SU-DHL-6 (cell line): ENCODE measurements around the gene RTRAF.

Experiments
- H2AFZ ChIP-seq: fragments of 200-600 bp; sonication (generic); 2 replicates; pipeline ENCODE4 v1.6.1; 2014; ENCODE audit warnings: low read depth, mild to moderate bottlenecking, moderate library complexity, mixed read lengths, antibody characterized with exemption, low read length; ENCODE audit not compliant: severe bottlenecking
- H3F3A ChIP-seq: fragments of 200-600 bp; shearing (Covaris generic); 2 replicates; pipeline ENCODE4 v1.6.0; 2016; ENCODE audit warnings: antibody characterized with exemption, mild to moderate bottlenecking; ENCODE audit not compliant: insufficient read depth
- H3K27ac ChIP-seq: fragments of 200-600 bp; sonication (generic); 2 replicates; pipeline ENCODE4 v1.5.1; 2016; ENCODE audit warnings: low read depth, mild to moderate bottlenecking, low read length, moderate library complexity, mixed read lengths
- H3K27me3 ChIP-seq: fragments of 200-600 bp; sonication (generic), shearing (Covaris generic); 2 replicates; pipeline ENCODE4 v1.6.0; 2014; ENCODE audit warnings: mild to moderate bottlenecking, low read length
- H3K36me3 ChIP-seq: fragments of 200-600 bp; sonication (generic); 2 replicates; pipeline ENCODE4 v1.6.1; 2014; ENCODE audit warnings: mild to moderate bottlenecking, low read length, mixed read lengths
- H3K4me2 ChIP-seq: fragments of 300-600, 200-600 bp; shearing (Covaris generic), sonication (generic); 2 replicates; pipeline ENCODE4 v1.6.0; 2014; ENCODE audit warnings: low read length, low read depth, mild to moderate bottlenecking; ENCODE audit not compliant: poor library complexity, severe bottlenecking
- H3K4me3 ChIP-seq: fragments of 200-600 bp; sonication (generic); 2 replicates; pipeline ENCODE4 v1.5.1; 2014; ENCODE audit warnings: antibody characterized with exemption, low read length, mild to moderate bottlenecking, mixed read lengths; ENCODE audit not compliant: insufficient read depth, poor library complexity, severe bottlenecking
- H3K79me2 ChIP-seq: fragments of 200-600 bp; sonication (generic); 2 replicates; pipeline ENCODE4 v1.6.1; 2014; ENCODE audit warnings: mild to moderate bottlenecking, low read length, moderate library complexity; ENCODE audit not compliant: insufficient read depth
- H3K9ac ChIP-seq: fragments of 200-600 bp; sonication (generic); 2 replicates; pipeline ENCODE4 v1.7.0; 2014; ENCODE audit warnings: mild to moderate bottlenecking, low read length
- H3K9me2 ChIP-seq: fragments of 200-600 bp; sonication (generic); replicated peaks from 2 replicates; pipeline ENCODE4 v1.6.1; 2014; ENCODE audit warnings: low read length; ENCODE audit not compliant: insufficient read depth
- H3K9me3 ChIP-seq: fragments of 200-600 bp; sonication (generic); 2 replicates; pipeline ENCODE4 v1.6.1; 2014; ENCODE audit warnings: low read length, mixed read lengths; ENCODE audit not compliant: insufficient read depth
- H4K20me1 ChIP-seq: fragments of 200-600 bp; sonication (generic); 2 replicates; pipeline ENCODE4 v1.6.1; 2014; ENCODE audit warnings: low read depth, mild to moderate bottlenecking, antibody characterized with exemption, low read length, moderate library complexity, mixed read lengths
- EZH2phosphoT487 ChIP-seq: fragments of 200-600 bp; sonication (generic), shearing (Covaris generic); conservative IDR thresholded peaks from 2 replicates; pipeline ENCODE4 v1.6.1; 2018; ENCODE audit warnings: mild to moderate bottlenecking, antibody characterized with exemption, low read length, moderate library complexity, mixed read lengths
- TF ChIP-seq, protein P1 (sequence below): fragments of 200-600 bp; sonication (generic); IDR thresholded peaks from one replicate; pipeline ENCODE4 v1.5.1; 2017; ENCODE audit warnings: antibody characterized with exemption, mild to moderate bottlenecking, low read length, moderate library complexity; ENCODE audit not compliant: insufficient read depth, poor library complexity, severe bottlenecking

Gene RTRAF

GRCh38 chr14:52013984-52014600 lies 24.7 kb downstream of the RTRAF start:
- H3F3A ChIP-seq = 0 out of 2 replicates have a peak, but pooled peaks cover 5% of the 10 kb centered on the region
- no peaks in the 10 kb centered on the region for H3K9me3 ChIP-seq
- peaks cover 1% of the 10 kb centered on the region; the same call in 1 of the 2 replicates for H3K36me3 ChIP-seq
- H3K79me2 ChIP-seq = no peaks in the 10 kb centered on the region
- no peak overlapping the region for H3K4me3 ChIP-seq
- TF ChIP-seq, protein P1, sequence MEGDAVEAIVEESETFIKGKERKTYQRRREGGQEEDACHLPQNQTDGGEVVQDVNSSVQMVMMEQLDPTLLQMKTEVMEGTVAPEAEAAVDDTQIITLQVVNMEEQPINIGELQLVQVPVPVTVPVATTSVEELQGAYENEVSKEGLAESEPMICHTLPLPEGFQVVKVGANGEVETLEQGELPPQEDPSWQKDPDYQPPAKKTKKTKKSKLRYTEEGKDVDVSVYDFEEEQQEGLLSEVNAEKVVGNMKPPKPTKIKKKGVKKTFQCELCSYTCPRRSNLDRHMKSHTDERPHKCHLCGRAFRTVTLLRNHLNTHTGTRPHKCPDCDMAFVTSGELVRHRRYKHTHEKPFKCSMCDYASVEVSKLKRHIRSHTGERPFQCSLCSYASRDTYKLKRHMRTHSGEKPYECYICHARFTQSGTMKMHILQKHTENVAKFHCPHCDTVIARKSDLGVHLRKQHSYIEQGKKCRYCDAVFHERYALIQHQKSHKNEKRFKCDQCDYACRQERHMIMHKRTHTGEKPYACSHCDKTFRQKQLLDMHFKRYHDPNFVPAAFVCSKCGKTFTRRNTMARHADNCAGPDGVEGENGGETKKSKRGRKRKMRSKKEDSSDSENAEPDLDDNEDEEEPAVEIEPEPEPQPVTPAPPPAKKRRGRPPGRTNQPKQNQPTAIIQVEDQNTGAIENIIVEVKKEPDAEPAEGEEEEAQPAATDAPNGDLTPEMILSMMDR = peak; percentile 18
- TF ChIP-seq EZH2phosphoT487 = no peak
- H2AFZ ChIP-seq = no peak overlapping the region
- no peak overlapping the region for H3K9ac ChIP-seq
- H3K27ac ChIP-seq = no peak overlapping the region
- H3K4me2 ChIP-seq = no peak overlapping the region
- no peaks in the 10 kb centered on the region for H3K9me2 ChIP-seq
- no peaks in the 10 kb centered on the region for H4K20me1 ChIP-seq
- H3K27me3 ChIP-seq = no peaks in the 10 kb centered on the region

DNA sequence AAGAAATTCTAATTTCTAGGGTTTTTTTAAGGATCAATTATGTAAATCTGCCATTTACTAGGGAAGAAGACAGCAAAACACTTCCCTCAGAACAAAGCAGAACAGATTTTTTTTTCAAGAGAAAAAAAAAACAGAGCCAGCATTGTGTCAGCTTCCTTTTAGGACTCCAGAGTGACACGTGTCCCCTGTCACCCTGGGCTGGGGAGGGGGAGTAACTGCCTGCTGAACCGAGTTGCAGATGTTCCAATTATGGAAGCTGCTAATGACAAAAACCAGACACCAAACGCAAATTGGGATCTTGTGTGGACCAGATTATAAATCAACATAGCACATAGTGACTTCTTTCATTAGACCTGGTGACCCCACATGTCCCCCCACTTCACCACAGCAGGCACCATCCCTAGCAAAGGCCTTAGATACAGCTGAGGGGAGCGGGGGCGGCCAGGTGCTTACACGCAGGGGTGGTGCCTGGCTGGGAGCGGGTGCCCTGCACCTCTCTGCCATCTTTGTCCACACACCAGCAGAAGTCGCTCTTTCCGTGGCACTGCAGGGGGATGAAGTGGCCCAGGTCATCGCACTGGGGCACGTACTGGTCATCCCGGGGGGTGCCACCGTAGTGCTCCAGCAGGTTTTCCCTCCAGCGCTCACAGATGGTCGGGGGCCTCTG lies 25.4 kb downstream of the RTRAF start:
- Histone ChIP-seq H4K20me1 (no peaks in the 10 kb centered on the region), H3K4me2 (no peak overlapping the region), H3F3A (0 out of 2 replicates have a peak, but pooled peaks cover 5% of the 10 kb centered on the region), H3K27ac (no peak overlapping the region), H3K27me3 (no peaks in the 10 kb centered on the region), H3K4me3 (no peak overlapping the region), H3K9ac (no peak overlapping the region), H3K36me3 (no peaks in the 10 kb centered on the region), H3K79me2 (no peaks in the 10 kb centered on the region), H2AFZ (no peak overlapping the region), H3K9me2 (no peaks in the 10 kb centered on the region), H3K9me3 (no peaks in the 10 kb centered on the region)
- TF ChIP-seq, protein P1 = no peak
- no peak for TF ChIP-seq EZH2phosphoT487

DNA sequence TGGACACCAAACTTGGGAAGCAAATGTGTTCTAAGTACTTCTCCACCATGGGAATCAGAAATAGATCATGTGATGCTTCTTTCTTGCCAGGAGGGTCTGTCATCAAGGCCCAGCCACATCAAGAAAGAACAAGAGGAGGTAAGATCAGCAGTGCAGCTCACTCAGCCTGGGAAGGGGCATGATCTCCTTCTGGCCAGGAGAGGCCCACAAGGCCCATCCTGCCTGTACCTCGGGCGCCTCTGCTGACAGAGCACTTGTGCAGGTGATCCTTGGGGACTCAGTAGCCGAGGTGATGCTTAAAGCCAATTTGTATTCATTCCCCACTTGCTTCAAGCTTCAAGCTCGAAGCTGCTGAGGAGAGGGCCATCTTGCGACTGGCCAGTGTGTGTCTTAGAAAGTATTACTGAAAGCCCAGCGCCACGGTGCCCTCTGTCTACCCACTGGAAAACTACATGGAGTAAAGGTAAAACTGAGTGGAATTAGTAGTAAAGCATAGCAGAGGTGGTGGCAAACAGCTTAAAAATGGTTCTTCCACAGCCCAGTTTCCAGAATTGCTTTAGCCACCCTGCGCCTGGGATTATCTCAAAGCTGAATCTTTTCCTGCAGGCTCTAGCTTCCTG lies 26.2 kb downstream of the RTRAF start:
- Histone ChIP-seq H3K4me3 (no peak overlapping the region), H3K9me3 (no peaks in the 10 kb centered on the region), H2AFZ (no peak overlapping the region), H3K79me2 (no peaks in the 10 kb centered on the region), H3F3A (0 out of 2 replicates have a peak, but pooled peaks cover 5% of the 10 kb centered on the region), H3K9ac (no peak overlapping the region), H3K4me2 (no peak overlapping the region), H3K36me3 (no peaks in the 10 kb centered on the region), H3K9me2 (no peaks in the 10 kb centered on the region), H3K27ac (no peak overlapping the region), H3K27me3 (no peaks in the 10 kb centered on the region), H4K20me1 (no peaks in the 10 kb centered on the region)
- TF ChIP-seq EZH2phosphoT487 = no peak
- TF ChIP-seq, protein P1 = no peak
